Effector CD4-positive, alpha-beta T cell (primary cell): ENCODE data around the gene BAIAP3.
"Not testable (repeated sequence)": the region's sequence is repeated elsewhere in the genome, so short reads cannot be mapped to it uniquely, and the experiment has no call there.

Source experiments
- DNase-seq: peaks from one replicate; pipeline ENCODE4 v3.0.0-alpha.2; 2020

Gene BAIAP3

GRCh38 chr16:1319041-1319440 lies 14.4 kb upstream of the BAIAP3 start:
- no peak for DNase-seq

- DNase-seq, result no peak
Measured at GRCh38 chr16:1320097-1320496, 13.3 kb upstream of the BAIAP3 start.

- DNase-seq, result no peak
Measured at GRCh38 chr16:1320658-1321240, 12.7 kb upstream of the BAIAP3 start.

- no peak for DNase-seq
Measured at GRCh38 chr16:1322407-1322806, 11.0 kb upstream of the BAIAP3 start.

GRCh38 chr16:1323296-1324239 lies 9.9 kb upstream of the BAIAP3 start:
- no peak for DNase-seq

- DNase-seq, result no peak
Measured at GRCh38 chr16:1324286-1324826, 9.1 kb upstream of the BAIAP3 start.

GRCh38 chr16:1325261-1325660 lies 8.2 kb upstream of the BAIAP3 start:
- no peak for DNase-seq

- no peak for DNase-seq
Measured at GRCh38 chr16:1325673-1326371, 7.6 kb upstream of the BAIAP3 start.

- no peak for DNase-seq
Measured at GRCh38 chr16:1326391-1326790, 7.1 kb upstream of the BAIAP3 start.

GRCh38 chr16:1326946-1327618 lies 6.4 kb upstream of the BAIAP3 start:
- no peak for DNase-seq

GRCh38 chr16:1327619-1327947 lies 5.9 kb upstream of the BAIAP3 start:
- DNase-seq, result no peak

- not testable (repeated sequence) for DNase-seq
Measured at GRCh38 chr16:1328136-1328535, 5.3 kb upstream of the BAIAP3 start.

- not testable (repeated sequence) for DNase-seq
Measured at GRCh38 chr16:1328961-1329360, 4.5 kb upstream of the BAIAP3 start.

- DNase-seq, result no peak
Measured at GRCh38 chr16:1330260-1330914, 3.1 kb upstream of the BAIAP3 start.

- no peak for DNase-seq
Measured at GRCh38 chr16:1330931-1331711, 2.3 kb upstream of the BAIAP3 start.

GRCh38 chr16:1331712-1332617 lies 1.5 kb upstream of the BAIAP3 start:
- peak; percentile 30 for DNase-seq

- DNase-seq, result no peak
Measured at GRCh38 chr16:1332618-1333148, 762 bp upstream of the BAIAP3 start.

GRCh38 chr16:1333854-1334700 lies 632 bp downstream of the BAIAP3 start:
- DNase-seq, result no peak

GRCh38 chr16:1334739-1335138 lies 1.3 kb downstream of the BAIAP3 start:
- DNase-seq, result no peak
